C4-2B (cell line): Measurements from ENCODE around the gene SEC16A.
"Not testable (repeated sequence)": the region's sequence is repeated elsewhere in the genome, so short reads cannot be mapped to it uniquely, and the experiment has no call there.

Experiments used
- H3K27ac ChIP-seq: fragments of 450-650 bp; 2 replicates; pipeline ENCODE4 v1.5.1; 2017
- ZFX ChIP-seq: fragments of 450-650 bp; IDR thresholded peaks from 2 replicates; pipeline ENCODE4 v1.6.1; 2017
- TF ChIP-seq, protein P1 (sequence below): fragments of 450-650 bp; conservative IDR thresholded peaks from 2 replicates; pipeline ENCODE4 v1.5.1; 2017; ENCODE audit warnings: mild to moderate bottlenecking

The SEC16A gene

GRCh38 chr9:136432591-136432990 is 50.2 kb downstream of the SEC16A start:
- no peak overlapping the region for H3K27ac ChIP-seq
- TF ChIP-seq ZFX: no peak
- TF ChIP-seq, protein P1, sequence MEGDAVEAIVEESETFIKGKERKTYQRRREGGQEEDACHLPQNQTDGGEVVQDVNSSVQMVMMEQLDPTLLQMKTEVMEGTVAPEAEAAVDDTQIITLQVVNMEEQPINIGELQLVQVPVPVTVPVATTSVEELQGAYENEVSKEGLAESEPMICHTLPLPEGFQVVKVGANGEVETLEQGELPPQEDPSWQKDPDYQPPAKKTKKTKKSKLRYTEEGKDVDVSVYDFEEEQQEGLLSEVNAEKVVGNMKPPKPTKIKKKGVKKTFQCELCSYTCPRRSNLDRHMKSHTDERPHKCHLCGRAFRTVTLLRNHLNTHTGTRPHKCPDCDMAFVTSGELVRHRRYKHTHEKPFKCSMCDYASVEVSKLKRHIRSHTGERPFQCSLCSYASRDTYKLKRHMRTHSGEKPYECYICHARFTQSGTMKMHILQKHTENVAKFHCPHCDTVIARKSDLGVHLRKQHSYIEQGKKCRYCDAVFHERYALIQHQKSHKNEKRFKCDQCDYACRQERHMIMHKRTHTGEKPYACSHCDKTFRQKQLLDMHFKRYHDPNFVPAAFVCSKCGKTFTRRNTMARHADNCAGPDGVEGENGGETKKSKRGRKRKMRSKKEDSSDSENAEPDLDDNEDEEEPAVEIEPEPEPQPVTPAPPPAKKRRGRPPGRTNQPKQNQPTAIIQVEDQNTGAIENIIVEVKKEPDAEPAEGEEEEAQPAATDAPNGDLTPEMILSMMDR: no peak

DNA sequence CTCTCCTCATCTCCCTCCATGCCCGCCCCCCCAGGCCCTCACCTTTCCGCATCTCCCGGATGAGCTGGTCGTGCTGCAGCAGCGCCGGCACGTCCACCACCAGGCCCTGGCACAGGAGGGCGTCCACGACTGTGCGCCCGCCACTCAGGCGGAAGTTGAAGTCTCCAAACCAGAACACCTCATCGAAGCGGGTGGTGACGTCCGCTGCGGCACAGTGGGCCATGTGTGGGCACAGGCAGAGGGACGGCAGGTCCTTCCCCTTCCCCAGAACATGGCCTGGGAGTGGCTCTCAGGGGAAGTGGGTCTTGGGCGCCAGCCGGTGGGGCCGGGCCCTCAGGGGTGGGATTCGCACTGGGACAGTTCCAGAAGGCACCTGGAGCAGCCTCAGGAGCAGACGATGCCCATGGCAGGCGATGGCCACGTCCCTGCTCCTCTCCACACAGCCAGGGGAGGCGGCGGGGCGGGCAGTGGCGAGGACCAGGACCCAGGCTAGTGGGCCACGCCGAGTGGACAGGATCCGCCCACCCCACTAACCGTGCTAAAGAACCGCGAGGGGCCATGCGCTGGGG is 51.0 kb downstream of the SEC16A start:
- H3K27ac ChIP-seq: no peak overlapping the region
- TF ChIP-seq, protein P1: no peak
- no peak for TF ChIP-seq ZFX

- no peak for TF ChIP-seq ZFX
- TF ChIP-seq, protein P1: no peak
- no peak overlapping the region for H3K27ac ChIP-seq
Observed at GRCh38 chr9:136430588-136431234, 52.1 kb downstream of the SEC16A start.

- TF ChIP-seq, protein P1: no peak
- TF ChIP-seq ZFX: no peak
- no peak overlapping the region for H3K27ac ChIP-seq
Observed at GRCh38 chr9:136429683-136430491, 53.0 kb downstream of the SEC16A start.

- TF ChIP-seq, protein P1: no peak
- no peak for TF ChIP-seq ZFX
- H3K27ac ChIP-seq: no peak overlapping the region
Observed at GRCh38 chr9:136429075-136429628, 53.7 kb downstream of the SEC16A start.

- H3K27ac ChIP-seq: no peak overlapping the region
- TF ChIP-seq, protein P1: no peak
- TF ChIP-seq ZFX: no peak
Observed at GRCh38 chr9:136426787-136427186, 56.1 kb downstream of the SEC16A start.

DNA sequence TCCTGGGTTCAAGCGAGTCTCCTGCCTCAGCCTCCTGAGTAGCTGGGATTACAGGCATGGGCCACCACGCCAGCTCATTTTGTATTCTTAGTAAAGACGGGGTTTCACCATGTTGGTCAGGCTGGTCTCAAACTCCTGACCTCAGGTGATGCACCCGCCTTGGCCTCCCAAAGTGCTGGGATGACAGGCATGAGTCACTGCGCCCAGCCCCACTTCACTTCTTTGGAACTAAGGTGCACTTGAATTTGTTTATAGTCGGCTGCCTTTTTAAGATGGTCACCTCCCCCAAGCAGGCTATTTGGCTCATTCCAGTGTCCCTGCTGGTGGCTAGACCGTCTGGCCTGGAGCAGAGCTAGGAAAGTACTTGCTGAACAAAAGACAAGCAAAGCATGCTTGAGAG is 57.5 kb downstream of the SEC16A start:
- not testable (repeated sequence) for H3K27ac ChIP-seq
